Panc1 (cell line): ENCODE results near the gene TOP1. TPM values are rescaled to one million over a fixed set of nuclear protein-coding genes. Genes with fewer than 3 reads are reported as not detected.

Source experiments
- ATAC-seq: fragments of 200-7000 bp; cut with Tn5 transposase; 2 replicates; pipeline ENCODE4 v1.9.1; 2020; ENCODE audit warnings: mild to moderate bottlenecking, moderate library complexity
- BruUV-seq: library from RNA; stranded (reverse); fragments of 400-500 nt; replicated peaks from 2 replicates; lab custom pipeline; 2021; lab: Mats Ljungman, UMichigan
- CTCF ChIA-PET: fragments of 300-600 bp; sonication (Branson Sonifier 250); formaldehyde crosslinking; loops from one replicate; lab custom pipeline; 2022; ENCODE audit warnings: antibody characterized with exemption; lab: Charles Lee
- POLR2A ChIA-PET: fragments of 300-600 bp; sonication (Branson Sonifier 250); formaldehyde crosslinking; loops from one replicate; lab custom pipeline; 2022; ENCODE audit warnings: antibody characterized with exemption; lab: Charles Lee
- DNase-seq: peaks from one replicate; pipeline ENCODE4 v3.0.0-alpha.2; 2010; ENCODE audit warnings: low read depth, low spot score
- H3K27ac ChIP-seq: 2 replicates; pipeline ENCODE4 v1.5.1; 2011; ENCODE audit warnings: mild to moderate bottlenecking, low read length, inconsistent platforms
- H3K27me3 ChIP-seq: fragments of 200-500 bp; sonication (Bioruptor generic); 2 replicates; pipeline ENCODE4 v1.6.0; 2014; ENCODE audit warnings: low read length, inconsistent platforms; ENCODE audit not compliant: control insufficient read depth, insufficient read depth
- H3K36me3 ChIP-seq: fragments of 200-500 bp; sonication (Bioruptor generic); 2 replicates; pipeline ENCODE4 v1.5.1; 2014; ENCODE audit warnings: inconsistent platforms, mild to moderate bottlenecking, low read length, moderate library complexity; ENCODE audit not compliant: control insufficient read depth, insufficient read depth
- H3K4me1 ChIP-seq: 2 replicates; pipeline ENCODE4 v1.5.1; 2011; ENCODE audit warnings: inconsistent platforms, mild to moderate bottlenecking, low read length, moderate library complexity; ENCODE audit not compliant: control insufficient read depth, insufficient read depth
- H3K4me3 ChIP-seq, 2 experiments: 2 replicates each; pipeline ENCODE4 v1.5.1; 2011 to 2012; ENCODE audit warnings: low read depth in 2 of 2, low read length in 2 of 2, mild to moderate bottlenecking in 2 of 2, inconsistent platforms in 1 of 2, moderate library complexity in 1 of 2
- H3K9me3 ChIP-seq: fragments of 200-500 bp; sonication (Bioruptor generic); 2 replicates; pipeline ENCODE4 v1.5.1; 2014; ENCODE audit warnings: low read depth, mild to moderate bottlenecking, inconsistent platforms, low read length, moderate library complexity; ENCODE audit not compliant: control insufficient read depth, insufficient read depth
- CTCF ChIP-seq: fragments of 450-650 bp; IDR thresholded peaks from 2 replicates; pipeline ENCODE4 v1.5.1; 2017; ENCODE audit warnings: mild to moderate bottlenecking
- POLR2AphosphoS5 ChIP-seq: IDR thresholded peaks from 2 replicates; pipeline ENCODE4 v1.6.1; 2012; ENCODE audit warnings: mild to moderate bottlenecking, low read depth, low read length, moderate library complexity
- REST ChIP-seq, 2 experiments: IDR thresholded peaks; 2 replicates each; pipeline ENCODE4 v1.6.1; 2011 to 2012; ENCODE audit warnings: low read depth in 2 of 2, control low read depth in 1 of 2, low read length in 1 of 2, mild to moderate bottlenecking in 1 of 2, moderate library complexity in 1 of 2; ENCODE audit not compliant: insufficient read depth in 1 of 2
- SIN3A ChIP-seq: IDR thresholded peaks from 2 replicates; pipeline ENCODE4 v1.6.1; 2012; ENCODE audit warnings: low read depth, mild to moderate bottlenecking, low read length, moderate library complexity, borderline replicate concordance; ENCODE audit not compliant: insufficient read depth
- TCF7L2 ChIP-seq: IDR thresholded peaks from 2 replicates; pipeline ENCODE4 v1.6.1; 2011; ENCODE audit warnings: mild to moderate bottlenecking, low read depth, low read length, inconsistent platforms
- in situ Hi-C: cut with HindIII; loops from 2 replicates; pipeline ENCODE4 v1.10.0; 2016; ENCODE audit warnings: low sequenced_read_pairs, low pct_unique_long_range_greater_than_20kb
- intact Hi-C: fragments of 100-400 bp; cut with micrococcal nuclease; formaldehyde crosslinking; loops from one replicate; pipeline ENCODE4 v1.10.0; 2022; ENCODE audit not compliant: unreplicated experiment
- total RNA-seq: library from RNA; stranded (reverse); gene quantifications from one replicate; pipeline ENCODE4 v1.2.1, GENCODE V29; 2021; ENCODE audit not compliant: unreplicated experiment

The TOP1 gene
- total RNA-seq, 1 experiment from 2014 or later: 65.2 TPM

GRCh38 chr20:41005361-41005729 lies 23.3 kb upstream of the TOP1 start:
- peaks cover 19% of the 10 kb centered on the region for H3K4me1 ChIP-seq

GRCh38 chr20:41006126-41006935 lies 22.3 kb upstream of the TOP1 start:
- no peak overlapping the region for H3K4me3 ChIP-seq
- no peaks in the 10 kb centered on the region for H3K36me3 ChIP-seq
- in situ Hi-C loops (no loop called here), intact Hi-C loops (no loop called here)
- no TSS peak for BruUV-seq
- DNase-seq: no peak
- ATAC-seq: no peak
- no peak for TF ChIP-seq TCF7L2
- no peak for TF ChIP-seq CTCF
- no peak for TF ChIP-seq REST (IDR thresholded peaks at IDR 0.05; ENCODE audit: insufficient read depth in 1 of 2, low read depth in 2 of 2, low read length in 1 of 2)
- no peak for TF ChIP-seq SIN3A
- no peak for TF ChIP-seq POLR2AphosphoS5
- ChIA-PET CTCF (no interaction called here), POLR2A (no interaction called here)
- no peak overlapping the region for H3K27ac ChIP-seq
- peaks cover 5% of the 10 kb centered on the region; the same call in 1 of the 2 replicates for H3K9me3 ChIP-seq
- H3K4me1 ChIP-seq: peaks cover 19% of the 10 kb centered on the region
- H3K27me3 ChIP-seq: no peaks in the 10 kb centered on the region

More at GRCh38 chr20:41005361-41005729, 23.3 kb upstream of the TOP1 start:
- Histone ChIP-seq H3K27ac (peak overlapping the region; percentile 83), H3K36me3 (no peaks in the 10 kb centered on the region), H3K4me3 (no peak overlapping the region), H3K27me3 (no peaks in the 10 kb centered on the region), H3K9me3 (peaks cover 5% of the 10 kb centered on the region; the same call in 1 of the 2 replicates)
- TF ChIP-seq REST (IDR thresholded peaks at IDR 0.05; ENCODE audit: insufficient read depth in 1 of 2, low read depth in 2 of 2, low read length in 1 of 2): no peak
- TF ChIP-seq CTCF: no peak
- no peak for TF ChIP-seq SIN3A
- no peak for TF ChIP-seq TCF7L2
- no peak for TF ChIP-seq POLR2AphosphoS5
- CTCF ChIA-PET: no interaction called here
- ATAC-seq (no peak), DNase-seq (no peak)
- in situ Hi-C loops (no loop called here), intact Hi-C loops (no loop called here)
- POLR2A ChIA-PET: no interaction called here
- no TSS peak for BruUV-seq
